ENCODE measurements around the gene SORL1. TPM values are rescaled to one million over a fixed set of nuclear protein-coding genes. Genes with fewer than 3 reads are reported as not detected.
"Not testable (repeated sequence)": the region's sequence is repeated elsewhere in the genome, so short reads cannot be mapped to it uniquely, and the experiment has no call there.

SORL1 gene
- total RNA-seq, 2 experiments from 2014 or later, result 47.5 to 47.9 TPM

DNA sequence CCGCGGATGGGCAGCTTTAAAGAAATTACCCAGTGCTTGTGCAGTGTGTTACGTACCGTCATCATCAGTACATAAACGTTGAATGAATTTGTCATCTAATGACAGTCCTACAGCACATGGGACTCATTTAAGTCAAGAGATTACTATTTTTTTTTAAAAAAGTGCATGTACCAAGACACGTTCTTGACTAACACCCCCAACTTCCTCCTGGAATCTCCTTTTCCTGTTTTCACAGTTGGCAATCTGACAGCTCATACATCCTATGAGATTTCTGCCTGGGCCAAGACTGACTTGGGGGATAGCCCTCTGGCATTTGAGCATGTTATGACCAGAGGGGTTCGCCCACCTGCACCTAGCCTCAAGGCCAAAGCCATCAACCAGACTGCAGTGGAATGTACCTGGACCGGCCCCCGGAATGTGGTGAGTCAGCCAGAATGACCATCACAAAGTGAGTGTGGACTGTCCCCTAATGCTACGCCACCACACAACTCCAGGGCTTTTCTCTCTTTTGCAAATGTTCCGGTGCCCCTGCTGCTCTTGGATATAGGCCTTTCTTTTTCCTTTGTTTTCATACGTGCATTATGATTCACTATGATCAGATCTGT lies 162.6 kb downstream of the SORL1 start:
- Mint-ChIP-seq H3K27me3 (no peaks in the 10 kb centered on the region), H3K27ac (no peak overlapping the region), H3K4me1 (no peaks in the 10 kb centered on the region), H3K36me3 (peaks cover 11% of the 10 kb centered on the region), H3K9me3 (no peaks in the 10 kb centered on the region), H3K4me3 (no peak overlapping the region)
- no peak for DNase-seq

DNA sequence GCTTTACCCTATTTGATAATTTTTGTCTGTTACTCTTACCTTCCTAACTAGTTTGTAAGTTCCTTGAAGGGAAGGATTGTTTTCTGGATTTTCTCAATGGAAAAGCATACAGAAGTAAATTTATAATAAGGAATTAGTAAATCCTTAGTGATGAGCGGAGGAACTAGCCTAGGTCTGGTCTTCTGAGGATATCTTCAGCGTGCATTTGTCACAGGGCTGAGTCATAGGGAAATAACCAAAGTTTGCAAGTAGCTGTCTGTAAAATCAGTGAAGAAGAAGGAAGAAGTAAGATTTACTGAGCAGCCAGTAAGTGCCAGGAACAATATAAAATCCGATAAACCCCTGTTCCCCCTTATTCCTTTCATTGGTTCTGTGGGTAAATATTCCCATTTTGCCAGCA lies 163.4 kb downstream of the SORL1 start:
- no peak overlapping the region for H3K27ac Mint-ChIP-seq
- H3K9me3 Mint-ChIP-seq, result no peaks in the 10 kb centered on the region
- no peaks in the 10 kb centered on the region for H3K4me1 Mint-ChIP-seq
- H3K4me3 Mint-ChIP-seq, result no peak overlapping the region
- H3K27me3 Mint-ChIP-seq, result no peaks in the 10 kb centered on the region
- DNase-seq, result no peak
- peaks cover 13% of the 10 kb centered on the region for H3K36me3 Mint-ChIP-seq

DNA sequence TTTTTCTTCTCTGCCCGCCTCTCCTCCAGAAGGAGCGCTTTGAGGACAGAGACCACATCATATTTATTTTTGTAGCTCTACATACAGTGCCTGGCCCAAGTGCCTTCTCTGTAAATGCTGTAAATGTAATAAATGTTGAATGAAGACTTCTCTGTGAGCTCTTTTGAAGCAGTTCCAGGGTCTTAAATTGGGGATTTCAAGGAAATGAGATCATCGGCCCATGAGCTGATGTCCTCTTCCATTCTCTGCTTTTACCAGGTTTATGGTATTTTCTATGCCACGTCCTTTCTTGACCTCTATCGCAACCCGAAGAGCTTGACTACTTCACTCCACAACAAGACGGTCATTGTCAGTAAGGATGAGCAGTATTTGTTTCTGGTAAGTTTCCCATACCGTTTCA lies 166.4 kb downstream of the SORL1 start:
- no peak for DNase-seq
- H3K27me3 Mint-ChIP-seq, result no peaks in the 10 kb centered on the region
- H3K36me3 Mint-ChIP-seq, result peaks cover 31% of the 10 kb centered on the region
- H3K4me3 Mint-ChIP-seq, result no peak overlapping the region
- no peaks in the 10 kb centered on the region for H3K9me3 Mint-ChIP-seq
- H3K4me1 Mint-ChIP-seq, result peaks cover 13% of the 10 kb centered on the region
- no peak overlapping the region for H3K27ac Mint-ChIP-seq

DNA sequence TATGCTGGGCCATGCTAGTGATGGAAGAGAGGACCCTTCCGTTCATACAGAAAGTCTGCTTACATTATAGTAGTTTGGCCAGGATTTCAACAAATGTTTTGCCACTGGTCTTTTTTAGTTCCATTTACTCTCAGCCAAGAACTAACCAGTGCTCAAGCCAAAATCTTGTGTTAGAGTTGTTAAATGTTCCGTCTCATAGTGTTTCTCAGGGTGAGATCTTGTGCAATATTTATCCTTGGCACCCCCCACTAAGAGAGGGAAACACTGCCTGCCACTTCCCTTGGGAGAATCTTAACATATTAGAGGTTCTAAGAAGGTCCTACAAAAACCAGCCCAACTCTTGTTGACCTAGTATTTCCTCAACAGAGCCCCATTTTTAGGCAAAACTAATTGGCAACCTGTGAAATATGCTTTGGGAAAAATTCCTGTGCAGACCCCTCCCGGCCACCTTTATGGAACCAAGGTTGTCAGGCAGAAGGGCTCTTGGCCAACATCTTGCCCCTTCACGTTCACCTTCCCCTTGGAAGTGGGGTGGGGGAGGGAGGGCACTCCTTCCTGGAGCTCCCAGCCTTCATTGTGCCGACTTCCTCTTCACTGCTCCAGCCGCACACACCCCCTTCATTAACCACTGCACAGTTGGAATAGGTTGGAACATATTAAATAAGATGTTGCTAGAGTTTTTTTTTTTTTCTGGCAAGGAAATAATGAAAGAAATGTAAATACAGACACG lies 173.8 kb downstream of the SORL1 start:
- peaks cover 17% of the 10 kb centered on the region for H3K4me1 Mint-ChIP-seq
- H3K36me3 Mint-ChIP-seq, result peaks cover 24% of the 10 kb centered on the region
- H3K27ac Mint-ChIP-seq, result no peak overlapping the region
- no peak for DNase-seq
- no peaks in the 10 kb centered on the region for H3K27me3 Mint-ChIP-seq
- no peaks in the 10 kb centered on the region for H3K9me3 Mint-ChIP-seq
- H3K4me3 Mint-ChIP-seq, result no peak overlapping the region

DNA sequence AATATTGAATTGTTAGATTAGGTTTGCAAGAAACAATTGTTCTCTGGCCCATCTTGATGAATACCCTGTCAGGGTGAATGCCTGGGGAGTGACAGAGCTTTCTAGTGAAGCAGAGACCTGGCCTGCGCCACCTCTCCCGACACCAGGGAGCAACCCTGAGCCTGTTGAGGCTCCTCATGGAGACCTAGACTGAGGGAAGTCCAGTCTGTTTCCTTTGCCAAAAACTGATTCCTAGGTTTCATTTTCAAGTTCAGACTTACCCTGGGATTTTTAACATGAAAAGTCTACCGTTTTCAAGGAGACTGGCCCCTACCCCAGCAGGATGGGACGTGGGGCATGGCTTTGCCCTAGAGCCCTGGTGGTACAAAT lies 174.4 kb downstream of the SORL1 start:
- Mint-ChIP-seq H3K4me3 (no peak overlapping the region), H3K36me3 (peaks cover 23% of the 10 kb centered on the region), H3K9me3 (no peaks in the 10 kb centered on the region), H3K27ac (no peak overlapping the region), H3K4me1 (peaks cover 17% of the 10 kb centered on the region), H3K27me3 (no peaks in the 10 kb centered on the region)
- DNase-seq, result no peak

DNA sequence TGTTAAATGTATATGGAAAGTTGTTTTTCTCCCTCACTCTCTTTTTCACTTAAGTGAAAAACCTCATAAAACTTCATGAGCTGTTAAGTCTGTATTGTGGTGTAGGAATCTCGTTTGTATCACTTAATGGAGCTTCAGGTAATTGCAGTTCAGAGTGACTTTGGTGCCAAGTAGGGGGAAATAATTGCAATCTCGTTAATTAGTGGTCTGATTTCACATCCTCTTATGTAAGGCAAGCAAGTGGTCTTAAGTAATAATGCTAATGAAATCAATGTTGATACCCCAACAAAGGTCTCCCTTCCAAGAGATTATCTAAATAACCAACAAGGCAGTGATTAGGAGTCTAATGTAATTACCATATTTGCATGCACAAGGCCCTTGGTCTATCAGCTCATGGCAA lies 174.9 kb downstream of the SORL1 start:
- Mint-ChIP-seq H3K9me3 (no peaks in the 10 kb centered on the region), H3K4me3 (no peak overlapping the region), H3K4me1 (peaks cover 14% of the 10 kb centered on the region), H3K36me3 (peaks cover 20% of the 10 kb centered on the region), H3K27me3 (no peaks in the 10 kb centered on the region), H3K27ac (no peak overlapping the region)
- no peak for DNase-seq

DNA sequence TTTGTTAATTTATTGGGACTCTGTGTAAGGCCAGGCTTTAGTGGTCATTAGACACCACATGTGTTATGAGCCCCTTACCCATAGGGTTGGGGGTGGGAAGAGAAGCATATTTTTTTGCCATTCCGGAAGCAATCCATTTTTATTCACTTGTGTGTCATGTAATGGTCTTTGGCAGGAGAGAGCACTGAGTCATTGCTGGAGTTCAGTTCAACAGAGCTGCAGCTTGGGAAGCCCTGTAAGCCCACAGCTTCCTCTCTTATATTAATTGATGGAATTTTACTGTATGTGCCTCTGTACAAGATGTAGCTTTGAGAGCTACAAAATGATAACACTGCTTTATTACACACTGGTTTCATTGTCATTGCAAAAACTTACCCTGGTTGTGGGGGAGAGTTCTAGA lies 177.9 kb downstream of the SORL1 start:
- peak overlapping the region; percentile 35 for H3K27ac Mint-ChIP-seq
- DNase-seq, result no peak
- H3K4me3 Mint-ChIP-seq, result no peak overlapping the region
- H3K4me1 Mint-ChIP-seq, result peaks cover 4% of the 10 kb centered on the region
- H3K27me3 Mint-ChIP-seq, result no peaks in the 10 kb centered on the region
- H3K9me3 Mint-ChIP-seq, result no peaks in the 10 kb centered on the region
- peaks cover 8% of the 10 kb centered on the region for H3K36me3 Mint-ChIP-seq

DNA sequence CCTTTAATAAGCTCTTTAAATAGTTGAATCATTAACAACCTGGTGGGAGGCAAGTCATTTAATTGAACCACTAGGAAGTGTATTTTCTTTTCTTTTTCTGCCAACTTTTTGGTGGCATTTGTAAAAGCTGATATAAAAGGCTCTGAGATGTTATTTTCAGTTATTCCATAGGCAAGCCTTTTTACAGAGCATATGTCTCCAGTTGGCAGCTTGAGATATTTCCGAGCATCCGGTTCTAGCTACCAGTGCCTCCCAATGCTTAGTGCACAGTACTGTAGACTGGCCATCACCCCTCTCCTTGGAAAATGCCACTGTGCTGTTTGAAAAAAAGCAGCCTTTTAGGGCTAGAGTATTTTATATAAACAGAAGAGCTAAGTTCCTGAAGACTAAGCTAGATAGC lies 179.3 kb downstream of the SORL1 start:
- Mint-ChIP-seq H3K36me3 (peaks cover 2% of the 10 kb centered on the region), H3K4me3 (no peak overlapping the region), H3K9me3 (no peaks in the 10 kb centered on the region), H3K27me3 (no peaks in the 10 kb centered on the region), H3K4me1 (peaks cover 4% of the 10 kb centered on the region), H3K27ac (no peak overlapping the region)
- DNase-seq, result no peak

DNA sequence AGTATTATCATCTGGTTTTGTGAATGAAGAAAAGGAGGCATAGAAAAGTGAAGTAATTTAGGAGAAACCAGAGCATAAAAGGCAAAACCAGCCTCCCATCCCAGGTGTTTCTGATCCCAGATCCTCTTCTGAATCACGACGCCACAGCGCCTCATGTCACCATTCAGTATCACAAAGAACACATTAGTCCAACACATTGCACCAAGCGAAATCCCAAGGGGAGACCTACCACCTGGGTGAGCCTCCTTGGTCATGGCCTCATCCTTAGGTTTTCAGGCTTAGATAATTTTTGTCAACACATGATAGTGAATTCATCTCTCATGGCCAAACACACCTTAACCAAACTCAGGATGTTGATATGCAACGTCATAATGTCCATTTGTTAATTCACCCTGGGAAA lies 182.2 kb downstream of the SORL1 start:
- H3K27me3 Mint-ChIP-seq, result no peaks in the 10 kb centered on the region
- no peak for DNase-seq
- H3K9me3 Mint-ChIP-seq, result no peaks in the 10 kb centered on the region
- no peak overlapping the region for H3K4me3 Mint-ChIP-seq
- peaks cover 4% of the 10 kb centered on the region for H3K4me1 Mint-ChIP-seq
- H3K27ac Mint-ChIP-seq, result no peak overlapping the region
- H3K36me3 Mint-ChIP-seq, result peaks cover 2% of the 10 kb centered on the region

DNA sequence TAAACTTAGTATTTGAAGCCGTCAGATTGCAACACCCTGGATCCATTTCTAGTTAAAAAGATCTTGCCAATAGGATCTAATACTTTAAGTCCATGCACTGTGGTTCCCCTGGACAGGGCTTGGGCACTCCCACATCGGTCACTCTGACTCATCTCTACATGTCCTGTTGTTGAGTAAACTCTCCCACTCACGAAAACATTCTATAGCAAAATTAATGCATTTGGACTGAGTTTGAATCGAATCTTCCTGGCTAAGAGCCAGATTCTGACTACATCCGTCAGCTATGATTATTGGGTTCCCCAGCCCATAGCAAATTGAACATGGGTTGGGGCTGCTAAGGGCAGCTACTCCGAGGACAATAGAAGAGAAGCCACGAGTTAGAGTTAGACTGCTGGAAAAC lies 182.8 kb downstream of the SORL1 start:
- H3K4me1 Mint-ChIP-seq, result peaks cover 4% of the 10 kb centered on the region
- H3K27ac Mint-ChIP-seq, result no peak overlapping the region
- peaks cover 2% of the 10 kb centered on the region for H3K36me3 Mint-ChIP-seq
- H3K27me3 Mint-ChIP-seq, result no peaks in the 10 kb centered on the region
- no peak overlapping the region for H3K4me3 Mint-ChIP-seq
- H3K9me3 Mint-ChIP-seq, result no peaks in the 10 kb centered on the region
- DNase-seq, result no peak

DNA sequence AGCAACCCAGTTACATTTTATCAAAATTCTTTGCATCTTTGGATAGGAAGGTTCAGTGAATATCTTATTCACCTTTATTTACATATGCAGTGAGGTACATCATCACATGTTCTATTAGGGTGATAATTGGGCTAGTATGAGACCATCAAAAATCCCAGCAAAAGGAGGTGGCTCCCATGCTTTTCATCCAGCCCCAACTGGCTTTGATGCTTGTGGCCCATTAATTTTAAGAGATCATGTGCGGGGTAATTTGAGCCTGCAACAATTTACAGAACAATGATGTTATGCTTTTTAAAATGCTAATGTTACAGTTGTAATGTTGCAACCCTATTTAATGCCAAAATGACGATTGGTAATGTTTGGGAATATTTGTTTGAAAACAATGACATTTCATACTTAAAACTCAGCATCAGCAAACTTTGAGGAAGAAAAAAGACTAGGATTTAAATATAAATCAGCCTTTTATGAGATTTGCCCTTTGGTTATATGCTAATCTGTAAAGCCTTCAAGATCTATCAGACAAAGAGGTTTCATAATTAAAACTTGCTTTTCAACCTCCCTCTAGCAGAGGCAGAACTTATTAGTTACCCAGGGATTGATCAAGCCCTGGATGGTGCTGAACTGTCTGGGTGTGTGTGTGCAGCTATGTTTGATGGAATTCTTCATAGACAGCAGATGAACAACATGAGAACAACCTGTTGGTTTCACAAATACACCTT lies 184.1 kb downstream of the SORL1 start:
- H3K9me3 Mint-ChIP-seq, result no peaks in the 10 kb centered on the region
- no peaks in the 10 kb centered on the region for H3K4me1 Mint-ChIP-seq
- no peaks in the 10 kb centered on the region for H3K27me3 Mint-ChIP-seq
- peaks cover 2% of the 10 kb centered on the region for H3K36me3 Mint-ChIP-seq
- no peak overlapping the region for H3K27ac Mint-ChIP-seq
- H3K4me3 Mint-ChIP-seq, result no peak overlapping the region
- no peak for DNase-seq

DNA sequence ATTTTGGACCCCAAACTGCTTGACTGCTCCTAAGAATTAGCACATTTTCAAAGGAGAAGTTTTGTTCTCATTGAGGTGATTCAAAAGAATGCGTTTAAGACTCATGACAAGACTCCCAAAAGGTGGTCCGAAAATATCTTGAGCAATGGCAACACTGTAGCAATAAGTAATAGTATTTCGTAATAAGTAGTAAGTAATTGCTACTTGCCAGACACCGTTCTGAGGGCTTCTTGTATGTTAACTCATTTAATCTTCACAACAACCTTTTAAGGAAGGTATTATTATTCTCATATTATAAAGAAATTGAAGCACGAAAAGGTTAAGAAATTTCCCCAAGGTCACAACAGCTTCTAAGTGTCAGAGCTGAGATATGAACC lies 184.7 kb downstream of the SORL1 start:
- Mint-ChIP-seq H3K4me1 (no peaks in the 10 kb centered on the region), H3K27me3 (no peaks in the 10 kb centered on the region), H3K36me3 (peaks cover 2% of the 10 kb centered on the region), H3K9me3 (no peaks in the 10 kb centered on the region), H3K27ac (no peak overlapping the region), H3K4me3 (no peak overlapping the region)
- DNase-seq, result no peak

DNA sequence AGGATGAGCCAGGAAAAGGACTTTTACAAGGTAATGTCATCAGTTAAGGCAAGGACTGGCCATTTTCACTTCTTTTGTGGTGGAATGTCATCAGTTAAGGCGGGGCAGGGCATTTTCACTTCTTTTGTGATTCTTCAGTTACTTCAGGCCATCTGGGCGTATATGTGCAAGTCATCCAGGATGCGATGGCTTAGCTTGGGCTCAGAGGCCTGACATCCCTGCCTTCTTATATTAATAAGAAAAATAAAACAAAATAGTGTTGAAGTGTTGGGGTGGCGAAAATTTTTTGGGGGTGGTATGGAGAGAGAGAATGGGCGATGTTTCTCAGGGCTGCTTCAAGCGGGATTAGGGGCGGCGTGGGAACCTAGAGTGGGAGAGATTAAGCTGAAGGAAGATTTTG lies 185.5 kb downstream of the SORL1 start:
- H3K9me3 Mint-ChIP-seq, H3K4me1 Mint-ChIP-seq, H3K27me3 Mint-ChIP-seq, H3K27ac Mint-ChIP-seq, H3K36me3 Mint-ChIP-seq, DNase-seq, H3K4me3 Mint-ChIP-seq: not testable (repeated sequence)

DNA sequence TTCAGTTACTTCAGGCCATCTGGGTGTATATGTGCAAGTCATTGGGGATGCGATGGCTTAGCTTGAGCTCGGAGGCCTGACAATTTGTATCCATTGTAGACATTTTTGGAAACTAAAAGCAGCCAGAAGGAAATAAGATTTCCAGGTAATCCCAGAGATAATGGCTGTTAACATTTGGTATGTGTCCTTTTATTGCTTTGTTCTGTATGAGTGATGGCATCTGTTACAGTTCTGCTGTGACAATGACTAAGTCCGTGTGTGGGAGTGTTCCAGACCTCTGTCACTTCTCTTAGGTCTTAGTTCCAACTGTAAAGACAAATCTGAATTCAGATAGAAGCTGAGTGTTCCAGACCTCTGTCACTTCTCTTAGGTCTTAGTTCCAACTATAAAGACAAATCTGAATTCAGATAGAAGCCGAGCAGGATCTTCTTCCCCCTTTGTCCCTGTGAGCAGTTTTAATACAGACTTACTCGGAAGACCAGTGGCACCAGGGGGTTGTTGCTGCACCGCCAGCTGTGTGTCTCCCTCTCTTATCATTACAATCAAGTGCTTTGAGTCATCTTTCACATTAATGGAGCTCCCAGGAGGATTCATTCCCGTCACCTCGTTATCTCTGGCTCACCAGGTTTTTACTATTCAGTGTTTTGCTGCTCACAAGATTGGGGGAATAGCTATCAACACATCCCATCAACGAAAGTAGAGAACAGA lies 191.5 kb downstream of the SORL1 start:
- no peak for DNase-seq
- Mint-ChIP-seq H3K36me3 (peaks cover 1% of the 10 kb centered on the region), H3K4me3 (no peak overlapping the region), H3K27ac (no peak overlapping the region), H3K9me3 (no peaks in the 10 kb centered on the region), H3K27me3 (no peaks in the 10 kb centered on the region), H3K4me1 (no peaks in the 10 kb centered on the region)

DNA sequence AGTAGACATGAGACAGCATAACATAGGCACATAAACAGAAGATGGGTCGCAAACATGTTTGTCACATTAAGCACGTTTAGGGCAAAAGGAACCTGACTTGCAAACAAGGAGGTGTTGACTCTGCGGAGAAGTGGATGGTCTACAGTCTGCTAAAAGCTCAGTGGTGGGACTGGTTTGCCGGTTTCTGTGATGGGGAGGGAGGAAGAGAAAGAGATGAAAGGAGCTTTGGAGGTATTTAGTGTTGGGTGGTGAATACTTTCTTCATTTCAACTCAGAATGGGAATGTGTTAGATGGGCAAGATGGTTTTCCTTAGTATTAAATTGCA lies 192.0 kb downstream of the SORL1 start:
- peaks cover 1% of the 10 kb centered on the region for H3K36me3 Mint-ChIP-seq
- DNase-seq, result no peak
- H3K27ac Mint-ChIP-seq, result no peak overlapping the region
- no peaks in the 10 kb centered on the region for H3K9me3 Mint-ChIP-seq
- H3K27me3 Mint-ChIP-seq, result no peaks in the 10 kb centered on the region
- no peak overlapping the region for H3K4me3 Mint-ChIP-seq
- H3K4me1 Mint-ChIP-seq, result no peaks in the 10 kb centered on the region
